HFFc6 (cell line): ENCODE measurements around the gene UVRAG. TPM values are rescaled to one million over a fixed set of nuclear protein-coding genes. Genes with fewer than 3 reads are reported as not detected.

Experiments
- DNase-seq: peaks from one replicate; pipeline ENCODE4 v3.0.0-alpha.2; 2018
- H3K27ac Mint-ChIP-seq: 2 replicates; pipeline ENCODE4 v1.8.0; 2020; ENCODE audit warnings: mild to moderate bottlenecking, mixed read lengths
- H3K27me3 Mint-ChIP-seq: 2 replicates; pipeline ENCODE4 v1.8.0; 2021; ENCODE audit warnings: mild to moderate bottlenecking, moderate library complexity, mixed read lengths; ENCODE audit not compliant: insufficient read depth
- H3K36me3 Mint-ChIP-seq: 2 replicates; pipeline ENCODE4 v1.8.0; 2021; ENCODE audit warnings: low read depth, mixed read lengths
- H3K4me1 Mint-ChIP-seq: 2 replicates; pipeline ENCODE4 v1.8.0; 2020; ENCODE audit warnings: low read depth, mixed read lengths
- H3K4me3 Mint-ChIP-seq: 2 replicates; pipeline ENCODE4 v1.8.0; 2020; ENCODE audit warnings: mild to moderate bottlenecking, moderate library complexity, mixed read lengths
- H3K9me3 Mint-ChIP-seq: 2 replicates; pipeline ENCODE4 v1.8.0; 2020; ENCODE audit warnings: mild to moderate bottlenecking, mixed read lengths
- total RNA-seq, 6 experiments: library from RNA; stranded (reverse); fragmentation: NEBNext Ultra II Directional; extraction: Animal tissue kit (Norgen Biotek cat#: 25700); gene quantifications; 2 replicates in 1 of 6; 3 replicates in 5 of 6; pipeline ENCODE4 v1.2.3, GENCODE V29; 2021
- TF ChIP-seq, protein P1 (sequence below): fragments of 200-600 bp; sonication (generic); IDR thresholded peaks from 2 replicates; pipeline ENCODE4 v1.5.0; 2021; ENCODE audit warnings: antibody characterized with exemption, mild to moderate bottlenecking

UVRAG gene
- total RNA-seq, 6 experiments from 2014 or later, result 9.4 to 12.9 (median 10.7) TPM

DNA sequence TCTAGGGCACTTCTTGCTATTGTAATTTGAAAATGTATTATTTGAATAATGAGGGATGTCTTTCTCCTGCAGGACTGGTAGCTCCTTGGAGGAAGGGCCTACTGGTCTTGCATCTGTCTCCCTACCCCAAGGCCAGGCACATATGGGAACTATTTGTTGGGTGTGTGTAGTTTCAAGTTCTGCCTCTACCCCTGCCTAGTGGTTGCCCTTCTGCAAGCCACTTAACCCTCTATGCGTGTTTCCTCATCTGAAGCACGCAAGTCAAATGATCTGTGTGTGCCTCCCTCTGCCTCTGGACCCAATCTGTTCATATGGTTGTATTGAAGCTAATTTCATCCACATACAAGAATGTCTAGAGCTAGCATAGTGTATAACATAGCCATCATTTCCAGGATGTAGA is 324.3 kb downstream of the UVRAG start:
- no peak overlapping the region for H3K27ac Mint-ChIP-seq
- peaks cover 9% of the 10 kb centered on the region; the same call in 1 of the 2 replicates for H3K36me3 Mint-ChIP-seq
- peaks cover 7% of the 10 kb centered on the region; the same call in 1 of the 2 replicates for H3K4me1 Mint-ChIP-seq
- H3K9me3 Mint-ChIP-seq, result no peaks in the 10 kb centered on the region
- H3K4me3 Mint-ChIP-seq, result no peak overlapping the region
- H3K27me3 Mint-ChIP-seq, result peaks cover 1% of the 10 kb centered on the region; the same call in 1 of the 2 replicates
- no peak for DNase-seq
- TF ChIP-seq, protein P1, sequence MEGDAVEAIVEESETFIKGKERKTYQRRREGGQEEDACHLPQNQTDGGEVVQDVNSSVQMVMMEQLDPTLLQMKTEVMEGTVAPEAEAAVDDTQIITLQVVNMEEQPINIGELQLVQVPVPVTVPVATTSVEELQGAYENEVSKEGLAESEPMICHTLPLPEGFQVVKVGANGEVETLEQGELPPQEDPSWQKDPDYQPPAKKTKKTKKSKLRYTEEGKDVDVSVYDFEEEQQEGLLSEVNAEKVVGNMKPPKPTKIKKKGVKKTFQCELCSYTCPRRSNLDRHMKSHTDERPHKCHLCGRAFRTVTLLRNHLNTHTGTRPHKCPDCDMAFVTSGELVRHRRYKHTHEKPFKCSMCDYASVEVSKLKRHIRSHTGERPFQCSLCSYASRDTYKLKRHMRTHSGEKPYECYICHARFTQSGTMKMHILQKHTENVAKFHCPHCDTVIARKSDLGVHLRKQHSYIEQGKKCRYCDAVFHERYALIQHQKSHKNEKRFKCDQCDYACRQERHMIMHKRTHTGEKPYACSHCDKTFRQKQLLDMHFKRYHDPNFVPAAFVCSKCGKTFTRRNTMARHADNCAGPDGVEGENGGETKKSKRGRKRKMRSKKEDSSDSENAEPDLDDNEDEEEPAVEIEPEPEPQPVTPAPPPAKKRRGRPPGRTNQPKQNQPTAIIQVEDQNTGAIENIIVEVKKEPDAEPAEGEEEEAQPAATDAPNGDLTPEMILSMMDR, result no peak

DNA sequence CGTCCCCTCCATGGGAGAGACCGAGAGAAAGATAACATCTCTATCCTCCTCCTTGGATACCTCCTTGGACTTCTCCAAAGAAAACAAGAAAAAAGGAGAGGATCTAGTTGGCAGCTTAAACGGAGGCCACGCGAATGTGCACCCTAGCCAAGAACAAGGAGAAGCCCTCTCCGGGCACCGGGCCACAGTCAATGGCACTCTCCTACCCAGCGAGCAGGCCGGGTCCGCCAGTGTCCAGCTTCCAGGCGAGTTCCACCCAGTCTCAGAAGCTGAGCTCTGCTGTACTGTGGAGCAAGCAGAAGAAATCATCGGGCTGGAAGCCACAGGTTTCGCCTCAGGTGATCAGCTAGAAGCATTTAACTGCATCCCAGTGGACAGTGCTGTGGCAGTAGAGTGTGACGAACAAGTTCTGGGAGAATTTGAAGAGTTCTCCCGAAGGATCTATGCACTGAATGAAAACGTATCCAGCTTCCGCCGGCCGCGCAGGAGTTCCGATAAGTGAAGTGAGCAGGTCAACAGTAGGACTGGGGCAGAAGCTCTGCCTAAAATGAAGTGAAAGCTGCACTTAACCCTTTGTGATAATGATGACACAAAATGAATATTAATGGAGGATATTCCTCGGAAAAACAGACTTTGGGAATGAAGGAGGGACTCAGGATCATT is 326.0 kb downstream of the UVRAG start:
- no peak for DNase-seq
- no peak overlapping the region for H3K4me3 Mint-ChIP-seq
- H3K36me3 Mint-ChIP-seq, result peaks cover 9% of the 10 kb centered on the region; the same call in 1 of the 2 replicates
- peaks cover 3% of the 10 kb centered on the region; the same call in 1 of the 2 replicates for H3K27me3 Mint-ChIP-seq
- no peaks in the 10 kb centered on the region for H3K4me1 Mint-ChIP-seq
- TF ChIP-seq, protein P1, result no peak
- no peaks in the 10 kb centered on the region for H3K9me3 Mint-ChIP-seq
- no peak overlapping the region for H3K27ac Mint-ChIP-seq

DNA sequence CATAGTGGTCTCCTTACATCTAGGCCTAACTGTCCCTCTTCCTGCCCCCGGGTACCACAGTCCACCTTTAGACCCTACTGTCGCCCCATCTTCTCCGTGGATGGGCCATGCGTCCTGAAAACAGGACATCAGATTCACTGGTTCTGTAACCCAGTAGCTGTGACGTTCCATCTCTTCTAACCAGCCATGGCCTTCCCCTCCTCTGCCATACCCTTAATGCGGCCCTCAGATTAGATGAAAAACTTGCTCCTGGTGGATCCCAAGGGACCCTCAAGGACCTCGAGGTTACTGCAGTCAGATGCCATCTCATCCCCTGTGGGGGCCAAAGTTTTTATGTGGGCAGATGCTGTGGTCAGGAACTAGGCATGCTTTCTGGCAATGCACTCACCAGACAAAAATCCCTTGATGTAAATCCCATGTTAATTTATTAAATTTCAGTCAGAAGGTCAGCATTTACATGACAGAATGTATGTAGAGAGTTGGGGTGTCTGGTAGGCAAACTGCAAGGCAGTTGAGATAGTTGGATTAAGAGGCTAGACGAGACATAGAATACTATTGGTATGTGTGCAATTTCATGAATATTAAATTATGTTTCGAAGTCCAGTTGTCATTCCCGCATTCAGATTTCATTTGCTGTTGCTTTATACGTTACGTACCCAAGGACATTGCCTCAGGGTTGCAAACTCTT is 327.0 kb downstream of the UVRAG start:
- H3K27me3 Mint-ChIP-seq, result peaks cover 3% of the 10 kb centered on the region; the same call in 1 of the 2 replicates
- no peak for DNase-seq
- TF ChIP-seq, protein P1, result no peak
- H3K36me3 Mint-ChIP-seq, result peaks cover 9% of the 10 kb centered on the region; the same call in 1 of the 2 replicates
- no peak overlapping the region for H3K27ac Mint-ChIP-seq
- H3K9me3 Mint-ChIP-seq, result no peaks in the 10 kb centered on the region
- H3K4me3 Mint-ChIP-seq, result no peak overlapping the region
- H3K4me1 Mint-ChIP-seq, result no peaks in the 10 kb centered on the region

- H3K27me3 Mint-ChIP-seq, result peaks cover 3% of the 10 kb centered on the region; the same call in 1 of the 2 replicates
- DNase-seq, result no peak
- peaks cover 9% of the 10 kb centered on the region; the same call in 1 of the 2 replicates for H3K36me3 Mint-ChIP-seq
- H3K4me1 Mint-ChIP-seq, result no peaks in the 10 kb centered on the region
- H3K9me3 Mint-ChIP-seq, result no peaks in the 10 kb centered on the region
- no peak overlapping the region for H3K4me3 Mint-ChIP-seq
- H3K27ac Mint-ChIP-seq, result no peak overlapping the region
- TF ChIP-seq, protein P1, result no peak
These were observed 328.3 kb downstream of the UVRAG start for GRCh38 chr11:76143274-76143673.

GRCh38 chr11:76147106-76147740 is 332.2 kb downstream of the UVRAG start:
- Mint-ChIP-seq H3K4me3 (no peak overlapping the region), H3K27me3 (peaks cover 9% of the 10 kb centered on the region), H3K36me3 (no peaks in the 10 kb centered on the region), H3K4me1 (peaks cover 5% of the 10 kb centered on the region), H3K9me3 (no peaks in the 10 kb centered on the region), H3K27ac (no peak overlapping the region)
- TF ChIP-seq, protein P1, result no peak
- no peak for DNase-seq
